Effector memory CD4-positive, alpha-beta T cell (primary cell): ENCODE results near the gene GTF2H4.

Experiments
- DNase-seq, 3 donors: peaks; one replicate each; pipeline ENCODE4 v3.0.0-alpha.2; 2020
- H3K27ac ChIP-seq: 2 replicates; pipeline ENCODE4 v1.7.0; 2013; ENCODE audit warnings: mild to moderate bottlenecking, low read length, moderate library complexity; ENCODE audit not compliant: insufficient read depth, poor library complexity, severe bottlenecking
- H3K27me3 ChIP-seq: replicated peaks from 2 replicates; pipeline ENCODE4 v1.7.0; 2013; ENCODE audit warnings: mild to moderate bottlenecking, low read length; ENCODE audit not compliant: insufficient read depth, control insufficient read depth, poor library complexity, severe bottlenecking
- H3K36me3 ChIP-seq: 2 replicates; pipeline ENCODE4 v1.7.0; 2013; ENCODE audit warnings: mild to moderate bottlenecking, low read length, moderate library complexity; ENCODE audit not compliant: control insufficient read depth, insufficient read depth
- H3K4me1 ChIP-seq: 2 replicates; pipeline ENCODE4 v1.7.0; 2013; ENCODE audit warnings: low read length, mild to moderate bottlenecking; ENCODE audit not compliant: control insufficient read depth, insufficient read depth, poor library complexity, severe bottlenecking
- H3K4me3 ChIP-seq: 2 replicates; pipeline ENCODE4 v1.7.0; 2013; ENCODE audit warnings: low read length, low read depth, mild to moderate bottlenecking; ENCODE audit not compliant: insufficient read depth, poor library complexity, severe bottlenecking
- H3K9me3 ChIP-seq: 2 replicates; pipeline ENCODE4 v1.7.0; 2013; ENCODE audit warnings: mild to moderate bottlenecking, low read length, moderate library complexity; ENCODE audit not compliant: control insufficient read depth

GTF2H4 gene

DNA sequence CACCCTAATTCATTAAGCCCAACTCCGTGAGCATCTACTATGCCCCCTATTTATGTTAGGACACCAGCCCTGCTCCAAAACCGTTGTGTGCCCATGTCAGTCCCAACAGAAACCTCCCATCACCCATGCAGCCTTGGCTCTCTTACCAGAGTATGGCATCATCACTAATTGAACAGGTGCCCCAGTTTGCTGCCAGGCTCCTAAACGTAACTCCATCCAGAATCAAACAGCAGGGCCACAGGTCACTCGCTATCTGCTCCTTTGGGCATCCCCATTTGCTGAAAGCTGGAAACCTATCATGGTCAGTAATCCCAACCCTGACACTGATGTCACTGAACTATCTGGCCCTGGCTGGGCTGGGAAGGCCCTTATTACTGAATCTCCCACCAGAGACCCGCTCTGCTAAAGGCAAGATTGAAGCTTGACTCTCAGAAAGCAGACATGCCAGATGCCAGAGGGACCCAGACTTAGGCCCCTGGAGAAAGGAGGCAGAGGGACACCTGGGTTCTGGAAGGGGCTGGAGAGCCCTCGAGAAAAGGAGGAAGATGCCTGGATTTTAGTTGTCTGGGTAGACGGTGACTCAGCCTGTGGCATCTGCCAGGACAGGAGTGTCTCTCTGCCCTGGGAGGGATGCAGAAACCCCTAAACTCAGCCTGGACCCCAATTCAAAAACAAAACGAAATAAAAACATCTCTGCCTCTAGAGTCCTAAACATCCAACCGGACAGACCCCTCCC is 46.8 kb downstream of the GTF2H4 start:
- no peaks in the 10 kb centered on the region for H3K36me3 ChIP-seq
- DNase-seq: no peak
- peak overlapping the region; percentile 56 for H3K4me3 ChIP-seq
- no peaks in the 10 kb centered on the region for H3K9me3 ChIP-seq
- H3K27ac ChIP-seq: peak overlapping the region; percentile 37
- H3K27me3 ChIP-seq: no peaks in the 10 kb centered on the region
- peaks cover 9% of the 10 kb centered on the region for H3K4me1 ChIP-seq

GRCh38 chr6:30955367-30956042 is 47.5 kb downstream of the GTF2H4 start:
- Histone ChIP-seq H3K36me3 (no peaks in the 10 kb centered on the region), H3K4me3 (peak overlapping the region; percentile 56), H3K9me3 (no peaks in the 10 kb centered on the region), H3K4me1 (peaks cover 9% of the 10 kb centered on the region), H3K27me3 (no peaks in the 10 kb centered on the region), H3K27ac (peak overlapping the region; percentile 37)
- peak; percentile 22 to 59 (median 56) for DNase-seq

GRCh38 chr6:30957716-30958115 is 49.7 kb downstream of the GTF2H4 start:
- no peaks in the 10 kb centered on the region for H3K36me3 ChIP-seq
- H3K27me3 ChIP-seq: no peaks in the 10 kb centered on the region

DNA sequence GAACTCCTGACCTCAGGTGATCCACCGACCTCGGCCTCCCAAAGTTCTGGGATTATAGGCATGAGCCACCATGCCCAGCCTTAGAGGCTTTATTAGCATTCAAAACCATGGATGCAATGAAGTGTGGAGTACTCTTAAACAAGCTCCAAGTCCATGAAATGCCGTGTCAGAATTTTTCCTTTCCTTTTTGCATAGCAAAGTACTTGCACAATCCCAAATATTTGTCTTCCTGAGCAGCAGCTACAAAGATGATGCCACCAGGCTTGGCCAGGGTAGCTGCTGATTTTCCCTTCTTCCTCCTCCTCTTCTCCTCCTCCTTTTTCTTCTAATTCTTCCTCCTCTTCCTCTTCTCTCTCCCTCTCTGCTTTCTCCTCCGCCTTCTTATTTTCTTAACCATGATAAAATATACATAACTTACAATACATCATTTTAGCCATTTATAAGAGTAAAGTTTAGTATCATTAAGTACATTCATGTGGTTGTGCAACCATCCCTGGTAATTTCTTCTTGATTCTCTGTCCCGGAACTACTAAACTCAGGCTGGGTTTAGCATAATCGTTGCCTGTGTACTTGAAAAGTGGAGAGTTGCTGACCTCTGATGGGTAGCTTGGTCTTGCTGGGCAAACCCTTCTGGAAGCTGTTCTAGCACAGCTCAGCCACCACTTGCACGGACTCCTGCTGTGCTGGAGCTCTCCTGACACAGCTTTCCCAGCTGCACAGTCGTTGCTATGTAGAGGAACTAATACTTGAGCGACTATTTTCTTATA is 53.1 kb downstream of the GTF2H4 start:
- Histone ChIP-seq H3K27ac (no peak overlapping the region), H3K4me1 (peaks cover 5% of the 10 kb centered on the region), H3K27me3 (no peaks in the 10 kb centered on the region), H3K4me3 (no peak overlapping the region), H3K36me3 (no peaks in the 10 kb centered on the region), H3K9me3 (no peaks in the 10 kb centered on the region)
- no peak for DNase-seq

More at GRCh38 chr6:30957716-30958115, 49.7 kb downstream of the GTF2H4 start:
- Histone ChIP-seq H3K27ac (no peak overlapping the region), H3K4me3 (no peak overlapping the region), H3K4me1 (peaks cover 9% of the 10 kb centered on the region), H3K9me3 (no peaks in the 10 kb centered on the region)
- no peak for DNase-seq

DNA sequence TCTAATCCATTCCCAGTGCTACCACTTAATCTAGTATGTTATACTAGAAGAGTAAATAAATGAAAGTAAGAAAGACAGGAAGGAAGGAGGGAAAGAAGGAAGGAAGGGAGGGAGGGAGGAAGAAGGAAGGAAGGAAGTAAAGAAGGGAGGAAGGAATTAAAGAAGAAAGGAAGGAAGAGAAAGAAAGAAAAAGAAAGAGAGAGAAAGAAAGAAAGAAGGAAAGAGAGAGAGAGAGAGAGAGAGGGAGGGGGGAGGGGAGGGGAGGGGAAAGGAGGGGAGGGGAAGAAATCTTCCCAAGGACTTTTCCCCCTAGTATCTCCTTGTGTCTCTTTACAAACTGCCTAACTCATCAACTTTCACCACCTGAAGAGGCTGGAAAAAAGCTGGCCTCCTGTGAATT is 54.7 kb downstream of the GTF2H4 start:
- Histone ChIP-seq H3K27ac (no peak overlapping the region), H3K27me3 (no peaks in the 10 kb centered on the region), H3K9me3 (no peaks in the 10 kb centered on the region), H3K4me3 (no peak overlapping the region), H3K4me1 (no peaks in the 10 kb centered on the region), H3K36me3 (no peaks in the 10 kb centered on the region)
- no peak for DNase-seq

GRCh38 chr6:30963641-30964040 is 55.6 kb downstream of the GTF2H4 start:
- DNase-seq: no peak
- H3K4me1 ChIP-seq: no peaks in the 10 kb centered on the region
- no peaks in the 10 kb centered on the region for H3K36me3 ChIP-seq
- H3K9me3 ChIP-seq: no peaks in the 10 kb centered on the region
- H3K27me3 ChIP-seq: no peaks in the 10 kb centered on the region
- H3K4me3 ChIP-seq: no peak overlapping the region
- H3K27ac ChIP-seq: no peak overlapping the region
